Measurements from ENCODE around the gene POLR2L.

Gene POLR2L

GRCh38 chr11:870127-870413, 27.7 kb upstream of the POLR2L start:
- Histone ChIP-seq H3K4me3 (no peak overlapping the region), H3K4me1 (no peaks in the 10 kb centered on the region), H3K27me3 (no peaks in the 10 kb centered on the region), H3K27ac (no peak overlapping the region), H3K36me3 (peaks cover 75% of the 10 kb centered on the region), H3K9me3 (no peaks in the 10 kb centered on the region), H3K4me2 (no peak overlapping the region), H3K9ac (no peak overlapping the region), H4K20me1 (0 out of 2 replicates have a peak, but pooled peaks cover 23% of the 10 kb centered on the region)
- no peak for TF ChIP-seq Cebpa-rat (IDR thresholded peaks at IDR 0.05)

DNA sequence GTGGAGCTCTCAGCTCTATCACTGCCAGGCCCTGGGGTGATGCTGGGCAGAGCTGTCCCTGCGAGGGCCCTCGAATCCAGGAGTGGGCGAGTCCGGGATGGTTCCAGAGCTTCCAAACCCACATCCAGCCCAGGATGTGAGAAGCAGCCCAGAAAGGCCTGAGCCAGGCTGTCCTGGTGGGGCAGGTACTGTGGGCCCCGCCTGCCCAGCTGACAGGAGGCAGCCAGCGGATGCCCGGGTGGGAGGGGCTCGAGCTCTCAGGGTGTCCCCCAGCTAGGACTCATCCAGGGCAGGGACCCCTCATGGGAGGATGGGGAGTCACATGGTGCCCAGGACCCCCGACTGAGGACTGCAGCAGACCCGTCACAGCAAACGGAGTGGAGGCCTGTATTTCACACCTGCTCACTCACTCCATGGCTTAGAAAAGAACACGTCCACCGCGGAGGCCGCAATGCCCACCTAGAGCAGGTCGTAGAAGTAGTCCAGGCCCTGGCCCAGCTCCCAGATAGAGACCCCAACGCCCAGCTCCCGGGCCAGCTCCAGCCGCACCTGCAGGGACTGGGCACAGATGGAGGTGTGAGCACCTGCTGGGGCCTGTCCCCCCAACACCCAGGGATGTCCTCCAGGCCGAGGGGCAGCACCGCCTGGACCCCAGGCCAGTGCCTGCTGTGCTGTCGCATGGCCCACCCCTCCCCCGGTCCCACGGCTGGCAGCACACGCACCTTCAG, 27.2 kb upstream of the POLR2L start:
- TF ChIP-seq Cebpa-rat (IDR thresholded peaks at IDR 0.05), result no peak
- Histone ChIP-seq H3K4me1 (no peaks in the 10 kb centered on the region), H3K4me2 (no peak overlapping the region), H3K9me3 (no peaks in the 10 kb centered on the region), H3K4me3 (no peak overlapping the region), H3K27ac (no peak overlapping the region), H3K9ac (no peak overlapping the region), H4K20me1 (peaks cover 25% of the 10 kb centered on the region), H3K27me3 (no peaks in the 10 kb centered on the region), H3K36me3 (peaks cover 75% of the 10 kb centered on the region)

DNA sequence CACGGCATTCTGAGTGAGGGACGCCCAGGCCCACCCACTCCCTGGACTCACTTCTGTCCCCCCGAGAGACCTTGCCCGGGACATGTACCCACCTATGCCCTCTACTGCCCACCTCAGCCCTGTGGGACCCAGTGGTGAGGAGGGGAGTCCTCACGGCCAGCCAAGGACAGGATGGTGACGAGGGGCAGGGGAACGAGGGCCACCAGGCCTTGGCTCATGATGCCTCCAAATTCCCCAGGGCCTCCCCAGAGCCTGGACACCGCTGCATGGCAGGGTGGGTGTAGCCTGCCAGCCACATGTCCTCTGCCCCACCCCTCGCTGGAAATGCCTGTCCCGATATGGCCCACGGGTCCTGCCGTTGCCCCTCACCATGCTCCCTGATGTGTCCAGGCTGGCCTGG, 26.5 kb upstream of the POLR2L start:
- Histone ChIP-seq H3K27me3 (no peaks in the 10 kb centered on the region), H3K9me3 (no peaks in the 10 kb centered on the region), H3K4me2 (no peak overlapping the region), H3K4me3 (no peak overlapping the region), H3K36me3 (peaks cover 77% of the 10 kb centered on the region), H4K20me1 (peaks cover 32% of the 10 kb centered on the region), H3K27ac (no peak overlapping the region), H3K4me1 (no peaks in the 10 kb centered on the region), H3K9ac (no peak overlapping the region)
- TF ChIP-seq Cebpa-rat (IDR thresholded peaks at IDR 0.05), result no peak

- no peak for TF ChIP-seq Cebpa-rat (IDR thresholded peaks at IDR 0.05)
- Histone ChIP-seq H3K4me2 (no peak overlapping the region), H3K36me3 (peaks cover 77% of the 10 kb centered on the region), H3K4me3 (no peak overlapping the region), H3K27ac (no peak overlapping the region), H4K20me1 (peaks cover 37% of the 10 kb centered on the region), H3K9ac (no peak overlapping the region), H3K27me3 (no peaks in the 10 kb centered on the region), H3K4me1 (0 out of 2 replicates have a peak, but pooled peaks cover 3% of the 10 kb centered on the region), H3K9me3 (no peaks in the 10 kb centered on the region)
These were observed 26.1 kb upstream of the POLR2L start for GRCh38 chr11:868394-868793.

- peaks cover 41% of the 10 kb centered on the region for H4K20me1 ChIP-seq
- no peak overlapping the region for H3K4me2 ChIP-seq
- 0 out of 2 replicates have a peak, but pooled peaks cover 4% of the 10 kb centered on the region for H3K4me1 ChIP-seq
- H3K9ac ChIP-seq, result no peak overlapping the region
- H3K27ac ChIP-seq, result no peak overlapping the region
- no peaks in the 10 kb centered on the region for H3K27me3 ChIP-seq
- H3K9me3 ChIP-seq, result no peaks in the 10 kb centered on the region
- TF ChIP-seq Cebpa-rat (IDR thresholded peaks at IDR 0.05), result no peak
- no peak overlapping the region for H3K4me3 ChIP-seq
- peaks cover 76% of the 10 kb centered on the region for H3K36me3 ChIP-seq
These were observed 25.6 kb upstream of the POLR2L start for GRCh38 chr11:867856-868358.

GRCh38 chr11:866481-866880, 24.2 kb upstream of the POLR2L start:
- Histone ChIP-seq H4K20me1 (peaks cover 47% of the 10 kb centered on the region), H3K4me2 (no peak overlapping the region), H3K9ac (no peak overlapping the region), H3K27ac (no peak overlapping the region), H3K27me3 (no peaks in the 10 kb centered on the region), H3K36me3 (peaks cover 73% of the 10 kb centered on the region), H3K4me1 (peaks cover 17% of the 10 kb centered on the region), H3K9me3 (no peaks in the 10 kb centered on the region), H3K4me3 (no peak overlapping the region)
- no peak for TF ChIP-seq Cebpa-rat (IDR thresholded peaks at IDR 0.05)

DNA sequence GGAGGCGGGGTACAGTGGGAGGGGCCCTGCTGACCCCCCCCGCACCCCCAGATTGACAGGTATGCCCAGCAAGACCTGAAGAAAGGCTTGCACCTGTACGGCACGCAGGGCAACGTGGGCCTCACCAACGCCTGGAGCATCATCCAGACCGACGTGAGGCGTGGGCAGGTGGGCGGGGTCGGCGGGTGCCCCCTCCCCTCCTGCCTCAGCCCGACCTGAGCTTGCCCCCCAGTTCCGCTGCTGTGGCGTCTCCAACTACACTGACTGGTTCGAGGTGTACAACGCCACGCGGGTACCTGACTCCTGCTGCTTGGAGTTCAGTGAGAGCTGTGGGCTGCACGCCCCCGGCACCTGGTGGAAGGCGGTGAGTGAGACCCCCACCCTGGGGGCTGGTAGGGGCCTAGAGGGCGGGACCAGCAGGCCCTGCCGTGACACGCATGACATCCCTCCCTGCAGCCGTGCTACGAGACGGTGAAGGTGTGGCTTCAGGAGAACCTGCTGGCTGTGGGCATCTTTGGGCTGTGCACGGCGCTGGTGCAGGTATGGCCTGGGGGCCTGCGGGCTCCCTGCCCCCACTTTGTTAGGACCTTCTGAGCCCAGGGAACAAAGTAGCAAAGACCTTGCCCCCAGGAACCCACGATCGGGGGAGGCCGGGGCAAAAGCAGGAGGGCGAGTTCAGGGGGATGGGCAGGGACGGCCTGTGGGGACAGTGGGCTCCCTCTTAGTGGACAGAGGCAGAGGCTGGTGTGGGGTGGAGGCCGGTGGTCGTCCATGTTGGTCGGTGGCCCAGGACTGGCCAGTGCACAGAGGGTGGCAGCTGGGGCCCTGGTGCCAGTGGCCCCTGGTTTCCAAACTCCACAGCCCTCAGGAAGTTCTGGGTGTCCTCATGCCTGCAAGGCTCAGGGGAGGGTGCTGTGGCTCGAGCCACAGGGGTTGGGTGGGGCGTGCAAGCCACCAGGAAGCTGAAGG, 23.4 kb upstream of the POLR2L start:
- Histone ChIP-seq H3K9ac (no peak overlapping the region), H3K27me3 (no peaks in the 10 kb centered on the region), H3K4me3 (no peak overlapping the region), H3K4me2 (no peak overlapping the region), H3K4me1 (peaks cover 22% of the 10 kb centered on the region), H4K20me1 (peaks cover 51% of the 10 kb centered on the region), H3K9me3 (no peaks in the 10 kb centered on the region), H3K36me3 (peaks cover 71% of the 10 kb centered on the region), H3K27ac (no peak overlapping the region)
- TF ChIP-seq Cebpa-rat (IDR thresholded peaks at IDR 0.05), result no peak

DNA sequence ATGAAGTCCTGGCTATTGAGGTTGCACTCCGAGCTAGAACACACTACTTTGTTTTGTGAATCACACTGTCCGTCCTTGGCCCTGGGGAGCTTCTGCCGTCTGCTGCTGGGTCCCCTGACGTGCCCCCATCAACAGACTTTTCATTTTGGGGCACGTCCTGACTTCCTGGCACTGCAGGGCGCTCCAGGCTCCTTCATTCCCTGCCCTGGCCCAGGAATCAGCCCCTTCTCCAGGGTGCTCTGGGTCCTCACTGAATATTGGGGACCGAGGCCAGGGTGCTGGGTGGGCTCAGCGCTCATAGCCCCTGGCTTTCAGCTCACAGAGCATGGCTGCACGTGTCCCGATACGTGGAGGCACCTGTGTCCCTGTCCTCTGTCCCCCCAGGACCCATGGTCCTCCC, 22.6 kb upstream of the POLR2L start:
- Histone ChIP-seq H3K27me3 (no peaks in the 10 kb centered on the region), H3K4me1 (peaks cover 31% of the 10 kb centered on the region), H3K9me3 (no peaks in the 10 kb centered on the region), H3K27ac (no peak overlapping the region), H3K4me3 (no peak overlapping the region), H4K20me1 (peaks cover 60% of the 10 kb centered on the region), H3K4me2 (no peak overlapping the region), H3K36me3 (peaks cover 68% of the 10 kb centered on the region), H3K9ac (no peak overlapping the region)
- no peak for TF ChIP-seq Cebpa-rat (IDR thresholded peaks at IDR 0.05)

GRCh38 chr11:863910-864827, 21.8 kb upstream of the POLR2L start:
- Histone ChIP-seq H3K36me3 (peaks cover 60% of the 10 kb centered on the region; the same call in 1 of the 2 replicates), H3K4me3 (no peak overlapping the region), H3K27ac (no peak overlapping the region), H3K4me1 (peaks cover 38% of the 10 kb centered on the region), H4K20me1 (peaks cover 60% of the 10 kb centered on the region), H3K4me2 (no peak overlapping the region), H3K27me3 (no peaks in the 10 kb centered on the region), H3K9ac (no peak overlapping the region), H3K9me3 (no peaks in the 10 kb centered on the region)
- TF ChIP-seq Cebpa-rat (IDR thresholded peaks at IDR 0.05), result no peak

Data from BLaER1 (cell line).